Retinal pigment epithelial cell (primary cell): ENCODE results near the gene DRICH1.
"Not testable (repeated sequence)": the region's sequence is repeated elsewhere in the genome, so short reads cannot be mapped to it uniquely, and the experiment has no call there.

Experiments
- DNase-seq: peaks from one replicate; pipeline ENCODE4 v3.0.0-alpha.2; 2010; ENCODE audit warnings: low read depth
- H3K4me3 ChIP-seq: 2 replicates; pipeline ENCODE4 v1.5.1; 2011; ENCODE audit warnings: mild to moderate bottlenecking, low read length, control low read depth, moderate library complexity
- TF ChIP-seq, protein P1 (sequence below): conservative IDR thresholded peaks from 2 replicates; pipeline ENCODE4 v1.5.1; 2011; ENCODE audit warnings: low read depth, low read length, control low read depth, inconsistent platforms

DRICH1 gene

DNA sequence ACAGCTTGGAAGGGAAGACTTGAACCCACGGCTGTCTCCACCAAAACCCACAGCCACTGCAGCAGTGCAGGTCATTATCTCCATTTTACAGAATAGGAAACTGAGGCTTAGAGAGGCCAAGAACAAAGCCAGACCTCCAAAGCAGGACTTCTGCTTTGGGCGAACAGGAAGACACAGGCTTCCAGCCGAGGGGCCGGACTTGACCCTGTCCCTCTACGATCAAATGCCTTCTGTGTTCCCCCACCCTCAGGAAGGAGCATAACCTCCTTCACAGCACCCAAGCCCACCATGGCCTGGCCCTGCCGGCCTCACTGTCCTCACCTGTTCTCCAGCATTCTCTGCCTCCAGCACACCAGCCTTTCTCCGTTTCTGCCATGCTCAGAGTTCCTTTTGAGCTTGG lies 67.8 kb downstream of the DRICH1 start:
- no peak overlapping the region for H3K4me3 ChIP-seq
- TF ChIP-seq, protein P1, sequence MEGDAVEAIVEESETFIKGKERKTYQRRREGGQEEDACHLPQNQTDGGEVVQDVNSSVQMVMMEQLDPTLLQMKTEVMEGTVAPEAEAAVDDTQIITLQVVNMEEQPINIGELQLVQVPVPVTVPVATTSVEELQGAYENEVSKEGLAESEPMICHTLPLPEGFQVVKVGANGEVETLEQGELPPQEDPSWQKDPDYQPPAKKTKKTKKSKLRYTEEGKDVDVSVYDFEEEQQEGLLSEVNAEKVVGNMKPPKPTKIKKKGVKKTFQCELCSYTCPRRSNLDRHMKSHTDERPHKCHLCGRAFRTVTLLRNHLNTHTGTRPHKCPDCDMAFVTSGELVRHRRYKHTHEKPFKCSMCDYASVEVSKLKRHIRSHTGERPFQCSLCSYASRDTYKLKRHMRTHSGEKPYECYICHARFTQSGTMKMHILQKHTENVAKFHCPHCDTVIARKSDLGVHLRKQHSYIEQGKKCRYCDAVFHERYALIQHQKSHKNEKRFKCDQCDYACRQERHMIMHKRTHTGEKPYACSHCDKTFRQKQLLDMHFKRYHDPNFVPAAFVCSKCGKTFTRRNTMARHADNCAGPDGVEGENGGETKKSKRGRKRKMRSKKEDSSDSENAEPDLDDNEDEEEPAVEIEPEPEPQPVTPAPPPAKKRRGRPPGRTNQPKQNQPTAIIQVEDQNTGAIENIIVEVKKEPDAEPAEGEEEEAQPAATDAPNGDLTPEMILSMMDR = no peak
- no peak for DNase-seq

DNA sequence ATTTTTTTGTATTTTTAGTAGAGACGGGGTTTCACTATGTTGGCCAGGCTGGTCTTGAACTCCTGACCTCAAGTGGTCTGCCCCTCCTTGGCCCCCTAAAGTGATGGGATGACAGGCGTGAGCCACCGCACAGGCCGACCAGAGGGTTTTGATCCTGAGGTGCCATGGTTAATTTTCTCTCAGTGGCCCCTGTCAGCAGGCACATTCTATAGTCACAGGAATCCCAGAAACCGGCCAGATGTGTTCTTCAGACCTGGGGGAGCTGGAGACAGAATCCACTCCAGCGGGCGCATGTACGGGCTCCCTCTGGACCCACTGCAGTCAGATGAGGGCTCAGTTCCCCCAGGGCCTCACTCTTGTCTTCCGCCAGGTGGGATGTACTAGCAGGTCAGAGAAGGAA lies 69.0 kb downstream of the DRICH1 start:
- DNase-seq = no peak
- no peak overlapping the region for H3K4me3 ChIP-seq
- TF ChIP-seq, protein P1 = no peak

DNA sequence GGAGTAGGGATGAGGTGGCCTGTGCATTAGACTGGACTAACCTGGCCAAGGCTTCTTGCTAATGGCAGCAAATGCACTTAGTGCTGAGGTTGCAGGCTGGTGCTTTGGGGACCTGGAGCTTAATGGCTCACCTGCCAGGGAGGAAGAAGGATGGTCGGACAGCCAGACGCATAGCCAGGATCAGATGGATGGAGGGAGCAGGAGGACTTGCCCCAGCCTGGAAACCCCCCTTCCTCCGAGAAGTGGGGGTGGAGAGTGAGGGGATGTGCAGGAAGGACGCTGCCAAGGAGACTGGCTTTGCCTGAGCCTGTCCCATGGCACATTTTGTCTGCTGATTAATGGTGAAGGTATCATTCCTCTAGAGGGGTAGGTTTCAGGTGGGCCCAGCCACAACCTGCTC lies 69.9 kb downstream of the DRICH1 start:
- TF ChIP-seq, protein P1 = no peak
- DNase-seq = no peak
- no peak overlapping the region for H3K4me3 ChIP-seq

DNA sequence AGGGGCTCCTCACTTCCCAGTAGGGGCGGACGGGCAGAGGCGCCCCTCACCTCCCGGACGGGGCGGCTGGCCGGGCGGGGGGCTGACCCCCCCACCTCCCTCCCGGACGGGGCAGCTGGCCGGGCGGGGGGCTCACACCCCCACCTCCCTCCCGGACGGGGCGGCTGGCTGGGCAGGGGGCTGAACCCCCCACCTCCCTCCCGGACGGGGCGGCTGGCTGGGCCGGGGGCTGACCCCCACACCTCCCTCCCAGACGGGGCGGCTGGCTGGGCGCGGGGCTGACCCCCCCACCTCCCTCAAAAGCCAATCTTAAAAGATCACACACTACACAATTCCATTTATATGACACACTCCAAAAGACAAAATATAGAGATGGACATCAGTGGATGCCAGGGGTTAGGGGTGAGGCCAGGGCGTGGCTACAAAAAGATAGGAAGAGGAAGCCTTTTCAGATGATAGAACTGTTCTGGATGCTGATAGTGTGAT lies 71.1 kb downstream of the DRICH1 start:
- H3K4me3 ChIP-seq, DNase-seq: not testable (repeated sequence)

DNA sequence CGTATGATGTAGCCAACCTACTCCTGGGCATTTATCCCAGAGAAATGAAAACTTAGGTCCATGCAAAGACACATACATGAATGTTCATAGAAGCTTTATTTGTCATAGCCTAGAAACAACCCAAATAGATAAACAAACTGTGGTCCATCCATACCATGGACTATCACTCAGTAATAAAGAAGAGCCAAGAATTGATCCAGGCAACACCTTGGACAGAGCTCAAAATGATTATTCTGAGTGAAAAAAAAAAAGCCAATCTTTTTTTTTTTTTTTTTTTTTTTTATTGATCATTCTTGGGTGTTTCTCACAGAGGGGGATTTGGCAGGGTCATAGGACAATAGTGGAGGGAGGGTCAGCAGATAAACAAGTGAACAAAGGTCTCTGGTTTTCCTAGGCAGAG lies 71.9 kb downstream of the DRICH1 start:
- DNase-seq, H3K4me3 ChIP-seq: not testable (repeated sequence)
